HPDE6-E6E7 (cell line): Measurements from ENCODE around the gene SLC38A3.

Experiments
- DNase-seq: peaks from one replicate; pipeline ENCODE4 v3.0.0; 2011; ENCODE audit warnings: missing footprints; ENCODE audit errors: extremely low spot score

SLC38A3 gene

DNA sequence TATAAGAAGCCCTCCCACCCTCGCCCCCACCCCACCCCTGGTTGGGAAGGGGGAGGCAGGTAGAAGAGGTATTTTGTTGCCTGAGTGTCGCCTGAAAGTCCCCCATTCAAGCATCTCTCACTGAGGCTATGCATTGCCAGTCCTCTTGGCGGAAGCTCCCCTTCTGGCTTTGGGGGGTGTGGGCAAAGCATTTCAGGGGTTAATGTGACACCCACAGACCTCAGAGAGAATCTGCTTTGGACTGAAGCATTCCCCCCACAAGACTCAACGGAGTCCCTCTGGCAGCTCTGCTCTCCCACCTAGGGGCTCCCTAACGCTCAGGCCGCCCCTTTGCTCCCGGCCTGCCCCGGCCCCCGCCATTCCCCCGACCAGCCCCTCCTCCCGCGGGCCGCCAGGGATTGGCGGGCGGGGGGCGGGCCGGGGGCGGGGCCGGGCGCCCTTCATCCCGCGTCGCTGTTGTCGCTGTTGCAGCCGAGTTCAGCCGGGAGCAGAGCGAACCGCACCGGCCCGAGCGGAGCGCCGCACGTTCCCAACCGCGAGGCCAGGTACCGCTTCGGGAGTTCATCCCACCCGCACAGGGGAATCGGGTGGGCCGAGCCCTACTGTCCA is at the start of gene SLC38A3:
SLC38A3 (plus strand) TSS at position 468 of the 609 bp plus-strand sequence. CDS start 8,929 bp downstream, outside the sequence.
- no peak for DNase-seq

DNA sequence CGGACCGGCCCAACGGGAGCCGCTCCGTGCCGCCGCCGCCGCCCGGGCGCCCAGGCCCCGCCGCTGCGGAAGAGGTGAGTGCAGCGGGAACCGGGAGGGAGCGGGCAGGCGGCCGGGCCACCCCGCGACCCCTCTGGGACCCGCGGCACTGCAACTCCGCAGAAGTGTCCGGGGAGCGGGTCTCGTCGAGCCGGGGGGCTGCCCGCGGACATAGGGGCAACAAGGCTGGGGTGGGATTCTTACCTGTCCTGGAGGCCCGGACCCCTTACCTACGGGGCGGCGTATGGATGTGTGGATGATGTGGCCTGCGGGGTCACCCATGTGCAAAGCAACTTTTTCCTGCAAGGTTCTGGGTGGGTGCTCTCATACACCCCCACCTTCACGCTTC is 49.6 kb upstream of the SLC38A3 start:
- no peak for DNase-seq

DNA sequence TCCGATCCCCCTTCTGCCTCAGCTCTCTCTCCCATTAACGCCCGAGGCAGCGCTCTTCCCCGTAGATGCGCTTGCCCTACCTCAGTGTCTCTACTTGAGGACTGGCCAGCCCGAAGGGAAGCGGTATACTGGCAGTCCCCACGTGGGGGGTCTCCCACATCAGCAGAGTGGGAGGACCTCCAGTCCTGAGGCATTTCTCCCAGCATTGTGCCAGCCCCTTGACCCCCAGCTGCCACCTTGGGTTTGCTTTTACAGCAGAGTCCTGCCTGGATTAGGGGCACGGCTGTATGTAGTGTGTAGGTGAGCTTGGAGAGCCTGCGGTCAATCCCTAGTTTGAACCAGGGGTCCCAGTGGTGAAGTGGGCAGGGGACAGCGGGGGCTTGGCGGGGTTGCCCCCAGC is 49.2 kb upstream of the SLC38A3 start:
- no peak for DNase-seq

DNA sequence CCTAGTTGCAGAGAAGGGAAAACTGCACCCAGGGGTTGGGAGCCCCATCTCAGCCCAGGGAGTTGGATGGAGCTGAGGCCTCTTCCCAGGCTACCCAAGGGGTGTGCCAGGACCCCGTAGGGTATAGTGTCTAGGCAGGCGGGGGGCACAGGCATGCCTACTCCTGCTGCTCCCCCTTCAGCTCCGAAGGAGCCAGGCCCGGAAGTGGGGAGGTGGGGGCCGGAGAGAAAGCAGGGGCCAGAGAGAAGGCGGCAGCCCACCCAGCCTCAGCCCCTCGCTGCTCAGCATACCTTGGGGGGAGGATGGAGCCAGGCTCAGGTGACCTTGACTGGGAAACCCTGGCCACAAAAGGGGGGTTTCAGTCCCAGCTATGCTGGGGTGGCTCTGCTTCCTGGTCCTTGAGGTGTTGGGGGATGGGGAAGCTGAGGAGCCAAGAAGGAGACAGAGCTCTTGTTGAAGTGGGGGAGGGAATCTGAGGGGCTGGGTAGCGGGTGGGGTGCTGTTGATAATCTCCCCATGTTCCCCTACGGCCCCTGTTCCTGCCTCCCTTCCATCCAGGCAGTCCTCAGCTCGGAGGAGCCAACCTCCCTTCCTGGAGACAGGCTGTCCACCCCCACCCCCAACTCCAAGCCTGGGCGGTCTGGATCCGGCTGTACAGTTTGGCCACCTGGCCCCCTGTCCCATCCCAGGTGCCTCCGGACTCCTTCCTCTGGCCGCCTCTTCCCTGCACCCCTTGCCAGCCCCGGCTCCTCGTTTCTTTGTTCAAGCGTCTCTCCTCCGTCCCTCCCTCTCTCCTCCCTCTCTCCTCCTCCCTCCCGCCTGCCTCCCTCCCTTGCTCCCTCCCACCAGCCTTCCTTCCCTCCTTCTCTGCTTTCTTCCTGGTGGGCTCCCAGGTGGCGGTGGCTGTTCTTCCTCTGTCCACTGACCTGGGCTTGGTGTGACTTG is 48.2 kb upstream of the SLC38A3 start:
- DNase-seq, result no peak

DNA sequence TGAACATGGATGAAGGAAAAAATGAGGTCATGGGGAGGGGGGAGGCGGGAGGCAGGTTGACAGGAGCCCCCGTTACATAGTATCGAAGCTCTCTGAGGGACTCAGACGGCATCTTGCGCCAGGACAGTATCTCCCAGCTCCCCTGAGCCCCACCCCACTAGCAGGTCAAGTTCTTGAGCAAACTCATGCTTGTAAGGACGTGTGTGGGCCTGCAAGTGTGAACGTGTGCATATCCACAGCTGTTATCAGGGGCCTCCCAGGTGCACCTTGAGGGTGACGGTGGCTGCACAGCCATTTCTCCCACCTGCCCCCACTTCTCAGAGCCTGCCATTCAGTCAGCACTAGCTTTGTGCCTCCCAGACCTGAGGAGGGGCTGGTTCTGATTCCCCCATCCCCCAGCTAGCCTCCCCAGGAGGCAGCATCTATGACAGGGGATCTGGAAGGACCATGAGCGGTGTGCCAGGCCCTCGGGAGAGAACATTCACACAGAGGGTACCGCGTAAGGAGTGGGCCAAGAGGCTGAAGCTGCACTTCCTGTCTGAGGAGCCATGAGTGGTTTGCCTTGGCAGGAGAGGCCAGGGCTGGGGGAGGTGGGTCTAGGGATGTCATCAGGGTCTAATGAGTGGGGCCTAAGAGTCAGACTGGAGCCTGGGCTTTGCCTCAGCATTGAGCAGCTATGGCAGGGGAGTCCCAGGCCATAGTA is 47.1 kb upstream of the SLC38A3 start:
- no peak for DNase-seq

DNA sequence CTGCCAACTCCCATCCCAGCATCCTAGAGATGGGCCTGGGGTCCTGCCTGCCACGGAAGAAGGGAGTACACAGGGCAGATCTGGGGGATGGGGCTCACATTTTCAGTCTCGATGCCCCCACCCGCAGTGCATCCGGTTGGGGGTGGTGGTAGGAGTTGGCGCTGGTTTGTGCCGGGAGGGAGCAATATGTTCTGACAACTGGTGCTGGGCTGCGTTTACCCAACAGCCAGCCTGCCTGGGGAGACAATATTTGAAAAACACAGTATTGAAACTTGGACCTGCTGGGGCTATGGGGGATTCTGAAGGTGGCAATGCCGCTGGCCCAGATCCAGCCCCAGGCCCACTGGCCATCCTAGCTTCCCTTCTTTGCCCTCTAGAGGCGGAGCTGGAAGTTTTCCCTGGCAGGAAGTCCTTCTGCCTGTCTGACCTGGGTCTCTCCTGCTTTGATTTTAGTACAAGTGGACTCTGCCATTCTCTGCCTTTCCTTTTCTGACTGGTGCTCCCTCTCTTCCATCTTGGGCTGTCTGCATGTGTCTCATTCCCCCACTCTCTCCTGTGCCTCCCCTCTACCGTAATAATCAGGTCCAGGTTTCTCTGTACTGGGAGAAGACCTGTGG is 46.4 kb upstream of the SLC38A3 start:
- DNase-seq, result no peak

DNA sequence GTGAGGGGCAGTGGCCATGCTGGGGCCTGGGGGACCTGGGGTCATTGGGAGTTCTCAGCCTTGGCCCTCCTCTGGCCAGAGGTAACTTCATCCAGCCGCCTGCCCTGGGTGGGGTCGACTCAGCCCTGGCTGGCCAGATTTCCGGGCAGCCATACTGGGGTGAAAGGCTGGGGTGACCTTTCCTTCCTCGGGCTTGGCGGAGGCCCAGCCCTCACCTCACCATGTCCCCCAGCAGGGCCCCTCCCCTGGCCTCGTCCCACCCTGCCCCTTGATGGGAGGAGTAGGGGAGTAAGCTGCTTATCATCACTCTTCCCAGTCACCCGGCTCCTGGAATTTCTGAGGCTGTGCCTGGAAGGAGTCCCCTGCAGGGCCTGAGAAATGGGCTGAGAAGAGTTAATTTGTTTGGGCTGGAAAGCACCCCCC is 44.5 kb upstream of the SLC38A3 start:
- no peak for DNase-seq

DNA sequence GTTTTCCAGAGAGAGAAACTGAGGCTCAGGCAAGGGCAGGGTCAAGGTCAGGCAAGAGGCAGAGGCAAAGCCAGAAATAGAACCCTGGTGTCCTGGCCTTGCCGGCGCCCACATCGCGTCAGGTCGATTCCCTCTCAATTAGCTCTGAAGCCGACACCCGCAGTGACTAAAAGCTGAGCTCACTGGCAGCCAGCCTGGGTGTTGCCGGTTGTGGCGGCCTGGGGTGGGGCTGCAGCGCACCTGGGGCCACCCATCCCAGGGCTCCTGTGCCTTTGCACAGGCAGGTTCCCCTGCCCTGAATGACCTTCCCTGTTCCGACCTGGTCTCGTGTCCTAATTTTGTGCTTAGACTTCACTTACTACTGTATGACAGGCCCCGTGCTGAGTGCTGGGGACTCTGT is 43.8 kb upstream of the SLC38A3 start:
- DNase-seq, result no peak

DNA sequence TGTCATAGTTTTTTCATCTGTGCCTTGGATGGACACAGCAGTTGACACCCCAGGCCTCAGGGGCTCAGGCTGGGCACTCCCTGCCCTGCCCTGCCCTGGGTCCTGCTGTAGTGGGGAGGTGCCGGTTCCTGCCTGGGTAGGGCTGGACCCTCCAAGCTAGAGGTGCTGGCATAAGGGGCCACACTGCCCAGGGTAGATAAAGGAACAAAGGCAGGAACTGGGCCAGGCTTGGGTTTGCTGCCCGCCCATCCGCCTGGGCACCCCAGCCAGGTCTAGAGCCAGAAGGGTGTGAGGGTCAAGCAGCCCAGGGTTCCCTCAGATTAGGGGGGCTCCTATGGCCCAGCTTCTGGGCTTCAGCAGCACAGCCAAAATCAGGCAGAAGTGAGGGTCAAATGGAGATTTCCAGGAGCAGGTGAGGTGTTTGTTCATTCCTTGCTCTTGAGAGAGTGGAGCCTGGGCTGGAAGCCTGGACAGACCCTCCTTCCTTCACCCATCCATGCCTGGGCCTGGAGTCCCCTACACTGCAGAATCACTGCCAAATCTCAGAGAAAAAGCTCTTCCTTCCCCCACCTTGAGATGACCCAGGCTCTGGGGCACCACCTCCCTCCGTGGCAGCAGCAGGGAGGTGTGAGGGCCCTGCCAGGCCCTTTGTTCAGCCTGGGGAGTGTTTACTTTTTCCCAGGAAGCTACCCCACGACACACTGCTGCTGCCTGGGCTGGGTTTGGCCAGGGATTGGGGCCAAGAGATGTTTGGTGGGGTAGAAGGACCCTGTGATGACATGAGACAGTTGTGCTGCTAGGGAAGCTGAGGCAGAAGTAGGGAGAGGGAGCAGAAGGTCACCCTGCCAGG is 42.8 kb upstream of the SLC38A3 start:
- DNase-seq, result no peak

DNA sequence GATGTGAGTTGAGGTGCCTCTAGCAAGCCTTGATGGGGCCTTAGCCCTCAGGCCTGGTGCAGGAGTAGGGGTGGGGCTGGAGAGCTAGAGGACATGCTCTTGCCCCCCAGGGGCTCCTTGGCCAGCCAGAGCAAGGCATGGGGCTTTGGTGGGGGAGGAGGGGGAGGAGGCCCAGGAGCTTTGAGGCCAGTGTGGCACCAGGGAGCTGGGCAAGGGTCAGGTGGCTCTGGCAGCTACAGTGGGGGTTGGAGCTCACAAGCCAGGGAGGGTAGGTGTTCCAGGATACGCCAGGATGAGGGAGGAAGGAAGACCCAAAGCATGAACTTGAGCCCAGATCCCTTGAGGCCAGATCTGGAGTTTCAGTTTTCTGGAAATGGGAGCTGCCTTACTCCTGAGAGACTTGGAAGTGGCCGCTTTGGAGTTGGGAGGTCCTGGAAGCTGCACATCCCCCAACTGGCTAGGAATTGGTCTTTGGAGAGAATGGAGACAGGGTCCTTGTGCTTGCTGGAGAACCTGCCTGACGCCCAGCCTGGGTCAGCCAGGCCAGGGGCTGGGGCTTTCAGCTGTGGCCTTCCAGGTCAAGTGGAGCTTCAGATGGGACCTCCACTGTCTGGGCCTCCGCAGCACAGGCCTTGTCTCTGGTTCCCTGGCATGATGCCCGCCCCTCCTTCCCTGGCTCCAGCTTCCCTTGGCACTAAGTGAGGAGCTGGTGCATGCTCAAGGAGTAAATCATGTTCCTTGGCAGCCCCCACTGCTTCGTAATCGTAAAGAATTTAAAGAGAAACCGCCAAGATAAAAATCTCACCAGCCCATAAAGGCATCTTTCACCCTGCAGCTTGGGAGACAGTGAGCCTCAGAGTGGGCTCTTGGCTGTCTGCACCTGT is 41.3 kb upstream of the SLC38A3 start:
- no peak for DNase-seq

DNA sequence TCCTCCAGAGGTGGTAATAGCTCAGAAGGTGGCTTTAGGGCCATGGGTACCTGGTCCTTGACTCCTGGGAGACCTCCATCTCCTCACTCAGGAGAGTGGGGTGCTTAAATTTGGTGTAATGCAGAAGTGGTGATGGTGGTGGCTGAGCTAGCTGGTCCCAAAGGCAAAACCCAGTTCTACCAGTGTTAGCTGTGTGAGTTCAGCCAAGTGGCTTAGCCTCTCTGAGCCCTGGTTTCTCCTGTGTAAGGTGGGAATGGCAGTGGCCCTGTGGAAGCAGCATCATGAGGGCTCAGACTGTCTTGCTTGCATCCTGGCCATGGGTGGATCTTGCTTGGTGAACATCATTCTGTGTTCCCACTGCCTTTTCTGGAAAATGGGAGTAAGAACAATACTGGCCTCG is 40.6 kb upstream of the SLC38A3 start:
- DNase-seq, result no peak

DNA sequence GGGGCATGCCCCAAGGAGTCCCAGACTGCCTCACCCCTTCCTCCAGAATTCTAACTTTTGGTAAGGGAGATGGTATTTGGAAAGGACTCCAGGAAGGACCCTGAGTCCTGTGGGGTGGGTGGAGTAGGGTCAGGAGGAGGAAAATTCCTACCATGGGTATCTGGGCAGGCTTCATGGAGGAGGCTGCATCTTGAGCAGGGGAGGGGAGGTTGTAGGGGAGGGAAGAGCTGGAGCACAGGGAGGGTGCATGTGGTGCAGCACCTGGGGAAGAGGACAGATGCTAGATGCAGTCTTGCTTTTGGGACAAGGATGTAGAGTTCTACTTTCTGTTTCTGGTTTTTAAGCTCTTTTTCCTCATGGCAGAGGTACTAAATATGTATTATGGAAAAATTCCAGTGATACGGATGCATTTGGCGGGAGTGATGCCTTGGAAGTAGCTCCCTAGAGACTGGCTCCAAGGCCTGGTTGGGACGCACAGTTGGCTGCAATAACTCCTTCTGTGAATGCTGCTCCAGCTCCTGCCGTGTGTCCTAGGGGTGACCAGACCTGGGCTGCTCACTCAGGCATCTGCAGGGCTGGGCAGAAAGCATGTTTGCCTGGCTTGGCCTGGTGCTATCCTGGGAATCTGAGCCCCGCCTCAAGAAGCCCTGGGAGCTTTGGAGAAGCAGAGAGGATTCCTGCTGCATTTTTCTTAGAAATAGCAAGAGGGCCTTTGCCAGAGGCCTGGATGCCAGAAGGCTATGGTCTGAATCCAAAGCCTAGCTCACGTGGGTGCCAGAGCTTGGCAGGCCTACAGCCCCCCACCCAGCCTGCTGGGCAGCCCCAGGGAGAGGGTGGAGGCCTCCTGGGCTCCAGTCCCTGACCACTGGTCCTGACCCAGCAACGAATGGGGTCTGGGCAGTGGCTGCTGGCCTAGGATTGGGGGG is 39.8 kb upstream of the SLC38A3 start:
- DNase-seq, result no peak

DNA sequence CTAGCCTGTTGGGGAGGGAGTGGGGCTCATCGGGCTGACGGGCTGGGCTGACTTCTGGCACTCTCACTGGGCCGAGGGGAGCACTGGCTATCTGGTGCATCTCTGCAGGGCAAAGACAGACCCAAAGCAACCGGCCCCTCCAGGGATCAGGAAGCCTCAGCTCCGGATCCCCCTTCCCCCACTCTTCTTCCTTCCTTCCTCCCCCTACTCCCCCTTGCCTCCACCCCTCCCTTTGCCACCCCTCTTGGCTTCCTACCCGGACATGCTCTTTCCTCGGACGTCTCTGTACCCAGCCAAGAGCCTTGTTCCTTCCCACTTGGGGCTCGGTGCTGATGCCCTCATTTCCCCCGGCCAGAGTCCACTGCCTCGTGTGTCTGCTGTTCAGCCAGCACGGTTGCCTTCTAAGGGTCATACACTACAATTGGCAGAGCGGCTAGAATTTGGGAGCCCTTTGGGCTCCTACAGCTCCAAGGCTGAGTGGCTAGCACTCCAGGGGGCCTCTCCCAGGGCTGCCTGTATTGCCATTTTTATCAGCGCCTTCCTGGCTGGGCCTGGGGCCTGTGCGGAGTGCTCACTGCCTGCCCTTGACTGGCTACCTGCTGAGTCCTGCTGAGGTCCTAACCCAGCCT is 39.0 kb upstream of the SLC38A3 start:
- no peak for DNase-seq

DNA sequence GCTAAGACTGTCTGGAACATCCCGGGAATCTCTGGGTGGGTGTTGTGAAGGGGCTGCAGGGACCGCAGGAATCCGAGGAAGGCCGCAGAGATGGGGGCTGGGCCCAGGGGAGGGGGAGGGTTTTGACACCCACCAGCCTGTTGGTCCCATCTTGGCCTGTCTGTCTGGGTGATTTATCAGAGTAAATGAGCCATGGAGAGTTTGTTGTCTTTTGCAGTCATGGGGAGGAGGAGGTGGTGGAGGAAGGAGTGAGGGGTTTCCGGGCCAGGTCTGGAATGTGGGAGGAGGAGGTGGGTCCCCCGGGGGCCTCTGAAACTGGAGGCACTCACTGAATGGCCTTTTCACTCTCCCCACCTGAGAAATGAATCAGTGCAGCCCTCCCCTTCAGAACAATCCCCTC is 38.5 kb upstream of the SLC38A3 start:
- DNase-seq, result no peak

DNA sequence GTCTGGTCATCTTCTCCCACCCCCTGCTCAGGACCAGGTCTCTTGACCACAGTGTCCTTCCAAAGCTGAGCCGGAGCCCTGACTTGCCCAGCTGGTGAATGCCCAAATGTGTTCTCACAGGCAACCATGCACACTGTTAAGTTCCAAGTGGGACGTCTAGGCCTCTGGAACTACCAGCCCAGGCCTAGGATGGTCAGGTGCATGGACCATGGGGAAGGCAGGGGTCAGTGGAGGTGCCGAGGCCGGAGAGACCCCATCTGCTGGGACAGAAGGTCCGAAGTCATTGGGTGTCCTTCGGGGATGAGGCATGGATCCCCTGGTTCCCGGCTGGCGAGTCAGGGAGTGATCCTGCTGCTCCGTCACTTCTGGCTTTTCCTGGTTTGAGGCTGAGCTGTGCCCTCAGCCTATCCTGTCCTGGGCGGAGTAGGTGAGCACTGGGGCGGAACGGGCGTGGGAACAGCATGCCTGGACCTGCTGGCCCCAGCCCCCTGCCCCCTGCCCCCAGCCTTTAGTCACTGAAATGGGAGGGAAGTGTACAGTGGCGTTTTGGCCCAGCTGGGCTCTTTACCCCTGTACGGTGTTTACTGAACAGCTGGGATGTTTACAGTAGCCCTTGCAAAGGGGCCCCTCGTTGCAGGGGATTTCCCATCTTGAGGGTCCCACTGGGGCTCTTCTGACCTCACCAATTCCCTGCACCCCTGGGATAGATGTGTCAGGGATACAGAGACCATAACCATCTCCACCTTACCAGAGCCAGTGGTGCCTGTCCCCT is 37.8 kb upstream of the SLC38A3 start:
- DNase-seq, result no peak

DNA sequence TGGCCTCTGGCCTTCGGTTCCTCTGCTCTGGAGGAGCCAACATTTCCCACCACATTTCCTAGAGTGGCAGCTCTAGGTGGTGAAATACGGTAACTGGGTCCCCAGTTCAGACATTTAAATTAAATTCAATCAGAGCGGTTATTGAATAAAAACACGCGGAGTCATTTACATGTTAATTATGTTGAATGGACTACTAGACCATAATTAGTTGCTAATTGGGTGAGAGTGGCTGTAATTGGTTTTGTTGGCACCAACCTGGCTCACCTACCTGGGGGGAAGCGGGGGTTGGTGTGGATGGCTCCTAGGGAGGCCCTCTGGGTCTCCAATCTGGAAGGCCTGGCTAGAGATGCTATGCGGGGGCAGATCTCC is 37.2 kb upstream of the SLC38A3 start:
- no peak for DNase-seq

DNA sequence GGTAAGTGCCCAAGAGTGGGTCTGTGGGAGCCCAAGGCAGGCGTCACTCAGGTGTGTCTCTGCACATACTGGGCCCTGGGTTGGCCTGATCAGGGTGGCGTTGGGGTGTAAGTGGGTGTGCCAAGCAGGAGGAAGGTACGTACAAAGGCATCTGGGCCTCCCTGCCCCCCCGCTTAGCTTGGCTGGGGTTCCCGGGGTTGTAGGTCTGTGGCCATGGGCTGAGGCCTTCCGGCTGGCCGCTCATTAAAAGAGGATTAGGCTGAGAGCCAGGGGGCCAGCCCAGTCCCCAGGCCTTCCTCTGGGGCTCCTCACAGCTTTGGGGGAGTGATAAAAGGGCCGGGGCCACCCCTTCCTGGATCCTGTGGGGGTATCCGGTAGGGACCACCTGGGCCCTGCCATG is 36.7 kb upstream of the SLC38A3 start:
- DNase-seq, result no peak

DNA sequence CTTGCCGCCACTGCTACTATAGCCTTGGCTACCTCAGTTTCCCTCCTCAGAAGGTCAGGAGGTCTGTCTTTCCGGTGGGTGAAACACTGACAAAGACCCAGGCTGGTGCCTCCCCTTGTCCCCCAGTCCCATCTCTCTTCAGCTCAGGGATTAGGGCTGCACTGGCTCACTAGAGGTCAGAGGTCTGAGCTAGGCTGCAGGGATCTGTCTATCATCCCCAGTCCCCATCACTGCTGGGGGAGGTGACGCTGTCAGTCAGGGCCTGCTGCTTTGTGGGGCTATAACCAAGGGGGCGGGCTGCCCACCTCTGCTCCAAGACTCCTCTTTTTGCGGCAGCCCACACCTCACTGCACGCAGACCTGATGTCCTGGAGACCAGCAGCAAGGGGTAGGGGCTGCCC is 36.3 kb upstream of the SLC38A3 start:
- DNase-seq, result no peak
